Liver (tissue), 3 donors: Measurements from ENCODE around the gene DCAF4L1.

ENCODE experiments used
- EGR1 ChIP-seq, 2 donors: IDR thresholded peaks; 2 replicates each; pipeline ENCODE4 v1.6.1; 2016 to 2018; ENCODE audit warnings: antibody characterized with exemption in 2 of 2, low read depth in 2 of 2
- GABPA ChIP-seq, 2 donors: IDR thresholded peaks in 1 of 2; conservative IDR thresholded peaks in 1 of 2; 2 replicates each; pipeline ENCODE4 v1.6.1; 2016; ENCODE audit warnings: antibody characterized with exemption in 2 of 2, mild to moderate bottlenecking in 1 of 2, moderate library complexity in 1 of 2
- HNF4G ChIP-seq: IDR thresholded peaks from 2 replicates; pipeline ENCODE4 v1.6.1; 2016; ENCODE audit warnings: antibody characterized with exemption
- JUND ChIP-seq, 2 donors: IDR thresholded peaks; 2 replicates each; pipeline ENCODE4 v1.6.1; 2016; ENCODE audit warnings: antibody characterized with exemption in 2 of 2
- NR2F2 ChIP-seq: IDR thresholded peaks from 2 replicates; pipeline ENCODE4 v1.6.1; 2016; ENCODE audit warnings: antibody characterized with exemption
- RAD21 ChIP-seq, 2 donors: IDR thresholded peaks; 2 replicates each; pipeline ENCODE4 v1.6.1; 2016; ENCODE audit warnings: antibody characterized with exemption in 2 of 2, mild to moderate bottlenecking in 2 of 2
- RXRA ChIP-seq, 2 donors: IDR thresholded peaks; 2 replicates each; pipeline ENCODE4 v1.6.1; 2017 to 2018; ENCODE audit warnings: antibody characterized with exemption in 2 of 2, mild to moderate bottlenecking in 1 of 2
- SP1 ChIP-seq: IDR thresholded peaks from 2 replicates; pipeline ENCODE4 v1.6.1; 2018; ENCODE audit warnings: antibody characterized with exemption, mild to moderate bottlenecking
- TAF1 ChIP-seq: conservative IDR thresholded peaks from 2 replicates; pipeline ENCODE4 v1.6.1; 2016; ENCODE audit warnings: antibody characterized with exemption, mild to moderate bottlenecking
- YY1 ChIP-seq: IDR thresholded peaks from 2 replicates; pipeline ENCODE4 v1.6.1; 2016; ENCODE audit warnings: antibody characterized with exemption, mild to moderate bottlenecking
- TF ChIP-seq, protein P1 (sequence below): fragments of 150-350 bp; IDR thresholded peaks from 2 replicates; pipeline ENCODE4 v1.5.1; 2017; ENCODE audit warnings: improper control_type of control experiment, low read depth, low read length; ENCODE audit not compliant: missing input control
- TF ChIP-seq, protein P2 (sequence below): IDR thresholded peaks from 2 replicates; pipeline ENCODE4 v1.6.1; 2016; ENCODE audit warnings: antibody characterized with exemption, mild to moderate bottlenecking
- TF ChIP-seq, protein P3 (sequence below): IDR thresholded peaks from 2 replicates; pipeline ENCODE4 v1.6.1; 2016; ENCODE audit warnings: antibody characterized with exemption
- donor health status: healthy.
- donor health status: healthy.

DNA sequence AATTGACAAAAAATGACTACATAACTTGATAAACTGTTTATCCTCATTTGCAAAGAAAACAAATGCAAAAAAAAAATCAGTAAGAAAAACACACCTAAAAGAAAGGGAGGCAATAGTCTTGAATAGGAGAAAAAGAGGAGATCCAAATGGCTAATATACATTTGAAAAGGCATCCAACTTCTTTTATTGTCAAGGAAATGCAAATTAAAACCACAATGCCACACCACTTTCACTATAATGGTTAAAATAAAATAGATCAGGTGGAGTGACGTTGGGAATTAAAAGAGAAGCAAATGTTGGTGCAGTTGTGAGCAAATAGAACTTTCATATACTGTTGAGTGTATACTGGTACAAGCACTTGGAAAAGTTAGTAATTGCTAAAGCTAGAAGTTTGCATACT lies 3.6 kb downstream of the DCAF4L1 start:
- TF ChIP-seq, protein P1, sequence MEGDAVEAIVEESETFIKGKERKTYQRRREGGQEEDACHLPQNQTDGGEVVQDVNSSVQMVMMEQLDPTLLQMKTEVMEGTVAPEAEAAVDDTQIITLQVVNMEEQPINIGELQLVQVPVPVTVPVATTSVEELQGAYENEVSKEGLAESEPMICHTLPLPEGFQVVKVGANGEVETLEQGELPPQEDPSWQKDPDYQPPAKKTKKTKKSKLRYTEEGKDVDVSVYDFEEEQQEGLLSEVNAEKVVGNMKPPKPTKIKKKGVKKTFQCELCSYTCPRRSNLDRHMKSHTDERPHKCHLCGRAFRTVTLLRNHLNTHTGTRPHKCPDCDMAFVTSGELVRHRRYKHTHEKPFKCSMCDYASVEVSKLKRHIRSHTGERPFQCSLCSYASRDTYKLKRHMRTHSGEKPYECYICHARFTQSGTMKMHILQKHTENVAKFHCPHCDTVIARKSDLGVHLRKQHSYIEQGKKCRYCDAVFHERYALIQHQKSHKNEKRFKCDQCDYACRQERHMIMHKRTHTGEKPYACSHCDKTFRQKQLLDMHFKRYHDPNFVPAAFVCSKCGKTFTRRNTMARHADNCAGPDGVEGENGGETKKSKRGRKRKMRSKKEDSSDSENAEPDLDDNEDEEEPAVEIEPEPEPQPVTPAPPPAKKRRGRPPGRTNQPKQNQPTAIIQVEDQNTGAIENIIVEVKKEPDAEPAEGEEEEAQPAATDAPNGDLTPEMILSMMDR, result no peak
- TF ChIP-seq RXRA (IDR thresholded peaks at IDR 0.05), result no peak
- no peak for TF ChIP-seq YY1
- TF ChIP-seq SP1, result no peak
- no peak for TF ChIP-seq GABPA (IDR thresholded peaks at IDR 0.05 in 1 of 2, conservative IDR thresholded peaks at IDR 0.05 in 1 of 2)
- TF ChIP-seq, protein P2, sequence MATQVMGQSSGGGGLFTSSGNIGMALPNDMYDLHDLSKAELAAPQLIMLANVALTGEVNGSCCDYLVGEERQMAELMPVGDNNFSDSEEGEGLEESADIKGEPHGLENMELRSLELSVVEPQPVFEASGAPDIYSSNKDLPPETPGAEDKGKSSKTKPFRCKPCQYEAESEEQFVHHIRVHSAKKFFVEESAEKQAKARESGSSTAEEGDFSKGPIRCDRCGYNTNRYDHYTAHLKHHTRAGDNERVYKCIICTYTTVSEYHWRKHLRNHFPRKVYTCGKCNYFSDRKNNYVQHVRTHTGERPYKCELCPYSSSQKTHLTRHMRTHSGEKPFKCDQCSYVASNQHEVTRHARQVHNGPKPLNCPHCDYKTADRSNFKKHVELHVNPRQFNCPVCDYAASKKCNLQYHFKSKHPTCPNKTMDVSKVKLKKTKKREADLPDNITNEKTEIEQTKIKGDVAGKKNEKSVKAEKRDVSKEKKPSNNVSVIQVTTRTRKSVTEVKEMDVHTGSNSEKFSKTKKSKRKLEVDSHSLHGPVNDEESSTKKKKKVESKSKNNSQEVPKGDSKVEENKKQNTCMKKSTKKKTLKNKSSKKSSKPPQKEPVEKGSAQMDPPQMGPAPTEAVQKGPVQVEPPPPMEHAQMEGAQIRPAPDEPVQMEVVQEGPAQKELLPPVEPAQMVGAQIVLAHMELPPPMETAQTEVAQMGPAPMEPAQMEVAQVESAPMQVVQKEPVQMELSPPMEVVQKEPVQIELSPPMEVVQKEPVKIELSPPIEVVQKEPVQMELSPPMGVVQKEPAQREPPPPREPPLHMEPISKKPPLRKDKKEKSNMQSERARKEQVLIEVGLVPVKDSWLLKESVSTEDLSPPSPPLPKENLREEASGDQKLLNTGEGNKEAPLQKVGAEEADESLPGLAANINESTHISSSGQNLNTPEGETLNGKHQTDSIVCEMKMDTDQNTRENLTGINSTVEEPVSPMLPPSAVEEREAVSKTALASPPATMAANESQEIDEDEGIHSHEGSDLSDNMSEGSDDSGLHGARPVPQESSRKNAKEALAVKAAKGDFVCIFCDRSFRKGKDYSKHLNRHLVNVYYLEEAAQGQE, result no peak
- no peak for TF ChIP-seq TAF1
- TF ChIP-seq RAD21 (IDR thresholded peaks at IDR 0.05), result no peak
- no peak for TF ChIP-seq NR2F2
- TF ChIP-seq, protein P3, sequence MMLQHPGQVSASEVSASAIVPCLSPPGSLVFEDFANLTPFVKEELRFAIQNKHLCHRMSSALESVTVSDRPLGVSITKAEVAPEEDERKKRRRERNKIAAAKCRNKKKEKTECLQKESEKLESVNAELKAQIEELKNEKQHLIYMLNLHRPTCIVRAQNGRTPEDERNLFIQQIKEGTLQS, result no peak
- no peak for TF ChIP-seq JUND (IDR thresholded peaks at IDR 0.05)
- TF ChIP-seq HNF4G, result no peak
- no peak for TF ChIP-seq EGR1 (IDR thresholded peaks at IDR 0.05; ENCODE audit: low read depth in 2 of 2)
